C1 segment of cervical spinal cord (tissue), 14 donors: ENCODE results near the gene RYR3.
A peak's percentile ranks its signal among the peaks of the same experiment; 100 is the strongest.

Experiments
- DNase-seq, 14 donors: peaks; one replicate each; lab custom pipeline; 2025; lab: John Stamatoyannopoulos, UW

The RYR3 gene

GRCh38 chr15:33699691-33700447 is 389.1 kb downstream of the RYR3 start:
- DNase-seq = no peak

GRCh38 chr15:33700695-33701303 is 390.0 kb downstream of the RYR3 start:
- peak in 11 of 14 donors; percentile 5 to 60 (median 35) for DNase-seq

GRCh38 chr15:33701304-33701696 is 390.5 kb downstream of the RYR3 start:
- DNase-seq = no peak

- no peak for DNase-seq
Measured at GRCh38 chr15:33706173-33706572, 395.4 kb downstream of the RYR3 start.

- no peak for DNase-seq
Measured at GRCh38 chr15:33710748-33711147, 400.0 kb downstream of the RYR3 start.

GRCh38 chr15:33716025-33716424 is 405.3 kb downstream of the RYR3 start:
- DNase-seq = no peak

GRCh38 chr15:33720952-33721351 is 410.2 kb downstream of the RYR3 start:
- no peak for DNase-seq

- DNase-seq = no peak
Measured at GRCh38 chr15:33722005-33722672, 411.4 kb downstream of the RYR3 start.

GRCh38 chr15:33722673-33723015 is 411.9 kb downstream of the RYR3 start:
- DNase-seq = no peak

GRCh38 chr15:33724321-33725036 is 413.7 kb downstream of the RYR3 start:
- DNase-seq = no peak

GRCh38 chr15:33729653-33730052 is 418.9 kb downstream of the RYR3 start:
- DNase-seq = no peak

GRCh38 chr15:33730815-33731214 is 420.0 kb downstream of the RYR3 start:
- no peak for DNase-seq

- no peak for DNase-seq
Measured at GRCh38 chr15:33735143-33735542, 424.4 kb downstream of the RYR3 start.

- no peak for DNase-seq
Measured at GRCh38 chr15:33735637-33736247, 425.0 kb downstream of the RYR3 start.

GRCh38 chr15:33737687-33738601 is 427.2 kb downstream of the RYR3 start:
- peak in 3 of 14 donors; percentile 6 to 18 (median 17) for DNase-seq

GRCh38 chr15:33738941-33739664 is 428.3 kb downstream of the RYR3 start:
- DNase-seq = no peak

- no peak for DNase-seq
Measured at GRCh38 chr15:33742306-33742705, 431.5 kb downstream of the RYR3 start.

- peak in 1 of 14 donors; percentile 29 for DNase-seq
Measured at GRCh38 chr15:33742800-33743199, 432.0 kb downstream of the RYR3 start.

GRCh38 chr15:33746203-33746602 is 435.4 kb downstream of the RYR3 start:
- peak in 4 of 14 donors; percentile 7 to 26 (median 14) for DNase-seq

- no peak for DNase-seq
Measured at GRCh38 chr15:33753012-33753411, 442.2 kb downstream of the RYR3 start.
